Activated naive CD4-positive, alpha-beta T cell (primary cell): ENCODE measurements around the gene HHAT.

Experiments
- DNase-seq, 4 experiments: peaks; one replicate each; lab custom pipeline; 2025; lab: John Stamatoyannopoulos, UW

HHAT gene

DNA sequence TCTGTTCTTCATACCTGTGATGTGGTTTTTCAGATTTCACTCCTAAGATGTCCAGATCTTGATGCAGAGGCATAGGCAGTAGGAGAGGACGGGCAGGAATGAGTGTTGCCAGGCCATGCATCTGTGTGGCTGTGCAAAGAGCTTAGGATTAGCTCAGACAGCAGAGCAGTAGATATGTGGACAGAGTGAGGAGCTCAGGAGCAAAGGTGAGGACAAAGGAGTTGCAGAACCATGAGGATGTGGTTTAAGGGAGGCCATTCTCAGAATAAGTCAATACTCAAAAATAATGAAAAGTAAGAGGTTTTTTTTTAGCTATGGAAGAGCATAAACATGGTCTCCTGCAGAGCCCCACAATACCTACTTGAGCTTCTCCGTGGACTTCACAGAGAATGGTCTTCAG is 158.3 kb downstream of the HHAT start:
- DNase-seq = no peak

DNA sequence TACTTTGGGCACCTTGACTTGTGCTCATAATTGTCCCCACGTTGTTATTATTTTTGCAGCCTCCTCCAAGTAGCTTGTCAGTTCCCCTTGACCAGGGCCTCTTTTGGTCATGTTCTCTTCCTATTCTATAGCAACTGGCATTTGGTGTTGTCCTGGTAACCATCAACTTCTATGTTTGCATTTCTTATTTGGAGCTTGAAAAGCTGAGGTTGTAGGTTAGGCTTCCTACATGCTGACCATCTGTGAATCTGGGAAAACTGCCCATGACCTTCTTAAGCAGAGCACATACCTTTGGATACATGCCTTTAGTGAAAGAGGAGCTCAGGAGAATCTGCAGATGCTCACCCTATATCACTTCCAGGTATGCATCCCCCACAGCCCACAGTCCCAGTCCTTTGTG is 160.8 kb downstream of the HHAT start:
- no peak for DNase-seq

GRCh38 chr1:210490781-210491180 is 162.1 kb downstream of the HHAT start:
- DNase-seq = no peak

DNA sequence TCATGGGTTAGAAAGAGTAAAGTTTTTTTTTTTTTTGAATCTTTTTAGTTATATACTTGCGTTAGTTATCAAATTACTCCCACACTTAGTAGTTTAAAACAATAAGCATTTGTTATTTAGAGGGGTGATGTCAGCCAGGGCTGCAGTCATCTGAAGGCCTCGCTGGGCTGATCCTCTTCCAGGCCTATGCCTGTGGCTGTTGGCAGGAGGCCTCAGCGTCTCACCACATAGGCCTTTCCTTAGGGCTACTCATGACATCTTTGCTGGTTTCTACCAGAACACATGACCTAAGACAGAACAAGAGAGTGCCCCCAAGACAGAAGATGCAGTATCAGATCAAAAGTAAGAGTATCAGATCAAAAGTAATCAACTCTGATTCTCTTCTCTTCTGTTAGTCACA is 167.4 kb downstream of the HHAT start:
- no peak for DNase-seq

DNA sequence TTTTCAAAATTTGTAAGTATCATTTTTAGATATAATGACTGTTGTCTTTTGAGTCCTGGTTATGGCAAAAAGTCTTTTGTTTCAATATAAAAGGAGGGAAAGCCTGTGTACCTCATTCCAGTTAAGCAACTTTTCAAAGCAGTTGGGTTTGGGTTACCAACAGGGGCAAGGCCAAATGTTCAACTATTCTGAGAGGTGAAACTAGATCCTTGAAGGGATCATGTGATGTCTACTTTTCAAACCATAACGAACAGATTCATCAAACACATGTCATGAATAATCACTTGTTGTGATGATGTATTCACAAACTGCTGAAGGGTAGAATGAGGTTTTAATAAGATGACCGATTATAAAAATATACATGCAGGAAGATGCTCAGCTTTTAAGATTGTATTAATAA is 171.3 kb downstream of the HHAT start:
- DNase-seq = no peak

- DNase-seq = no peak
These were observed 172.1 kb downstream of the HHAT start for GRCh38 chr1:210500831-210501230.

DNA sequence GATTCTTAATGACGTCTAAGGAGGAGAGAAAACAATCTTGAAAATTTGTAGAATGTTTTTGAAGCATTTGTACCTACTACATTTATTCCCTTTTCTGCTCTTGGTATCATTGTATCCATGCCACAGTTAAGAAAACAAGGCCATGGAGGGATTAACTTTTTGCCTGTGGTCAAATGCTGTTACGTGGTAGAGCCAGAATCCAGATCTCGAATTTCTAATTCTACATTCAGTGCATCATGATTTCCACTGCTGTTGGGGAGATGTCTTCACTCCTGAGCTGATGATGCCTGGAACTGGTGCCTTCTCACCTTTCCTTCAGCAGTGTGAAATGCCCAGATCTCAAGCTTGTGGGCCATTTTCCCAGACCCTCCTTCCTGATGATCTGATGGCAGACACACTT is 175.6 kb downstream of the HHAT start:
- no peak for DNase-seq

DNA sequence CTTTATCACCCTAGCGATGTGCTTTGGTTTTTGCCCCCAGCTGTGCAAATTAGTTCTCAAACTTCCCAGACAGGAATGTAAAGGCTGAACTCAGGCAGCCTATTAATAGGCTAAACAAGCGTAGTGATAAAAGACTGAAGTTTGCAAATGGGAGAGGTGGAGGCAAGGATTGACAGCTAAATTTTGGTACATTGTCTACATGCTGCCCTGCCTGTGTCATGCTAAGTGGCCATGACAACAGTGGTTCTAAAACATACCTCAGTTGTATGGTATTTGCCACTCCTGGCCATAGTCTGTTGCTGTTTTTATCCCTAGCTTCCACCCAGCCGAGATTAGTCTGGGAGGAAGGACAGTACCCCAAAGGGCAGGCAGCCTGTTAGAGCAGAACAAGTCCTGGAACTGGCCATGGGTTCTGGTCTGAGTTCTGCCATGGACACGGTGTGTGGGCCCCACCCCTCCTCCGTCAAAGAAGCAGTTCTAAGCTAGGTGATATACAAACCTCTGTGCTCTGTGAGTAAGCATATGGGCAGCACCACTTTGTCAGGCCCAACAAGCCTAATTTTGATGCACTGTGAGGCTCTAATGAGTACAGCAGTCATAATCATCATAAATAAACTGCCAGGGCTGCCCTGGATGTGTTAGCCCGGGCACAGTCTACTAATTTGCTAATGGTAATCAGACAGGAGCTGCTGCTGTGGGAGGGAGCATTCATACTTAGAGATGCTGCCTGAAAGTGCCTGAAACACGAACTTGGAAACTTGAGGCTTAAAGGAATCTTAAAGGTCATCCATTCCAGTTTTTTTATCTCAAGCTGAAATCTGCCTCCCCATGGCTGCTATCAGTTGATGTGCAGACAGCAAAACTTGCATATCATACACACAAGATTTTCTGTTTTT is 177.1 kb downstream of the HHAT start:
- no peak for DNase-seq

- DNase-seq = no peak
These were observed 178.0 kb downstream of the HHAT start for GRCh38 chr1:210506689-210507088.

DNA sequence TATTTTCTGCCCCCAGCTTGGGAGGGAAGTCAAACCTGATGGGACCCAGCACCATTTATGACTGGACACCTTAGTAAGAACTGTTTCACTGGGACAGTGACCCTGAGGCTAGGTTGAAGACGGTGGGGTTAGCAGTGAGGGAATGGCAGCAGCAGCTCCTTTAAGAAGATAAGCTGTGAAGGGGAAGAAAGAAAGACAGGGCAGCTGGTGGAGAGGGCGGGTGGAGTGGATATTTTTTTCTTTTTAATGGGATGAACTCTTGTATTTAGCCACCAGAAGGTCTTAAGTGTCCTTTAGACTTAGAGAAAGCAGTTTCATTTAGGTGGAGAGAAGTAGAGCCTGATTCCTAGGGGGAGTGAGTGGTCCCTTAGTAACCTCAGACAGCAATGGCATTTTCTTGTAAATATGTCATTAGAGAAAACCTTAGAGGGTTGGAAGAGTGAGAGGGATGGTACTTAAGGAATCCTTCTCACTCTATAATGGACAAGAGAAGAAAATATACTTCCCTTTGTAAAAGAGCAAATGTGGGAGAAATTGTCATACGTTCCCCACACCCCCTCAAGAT is 187.5 kb downstream of the HHAT start:
- DNase-seq = no peak

DNA sequence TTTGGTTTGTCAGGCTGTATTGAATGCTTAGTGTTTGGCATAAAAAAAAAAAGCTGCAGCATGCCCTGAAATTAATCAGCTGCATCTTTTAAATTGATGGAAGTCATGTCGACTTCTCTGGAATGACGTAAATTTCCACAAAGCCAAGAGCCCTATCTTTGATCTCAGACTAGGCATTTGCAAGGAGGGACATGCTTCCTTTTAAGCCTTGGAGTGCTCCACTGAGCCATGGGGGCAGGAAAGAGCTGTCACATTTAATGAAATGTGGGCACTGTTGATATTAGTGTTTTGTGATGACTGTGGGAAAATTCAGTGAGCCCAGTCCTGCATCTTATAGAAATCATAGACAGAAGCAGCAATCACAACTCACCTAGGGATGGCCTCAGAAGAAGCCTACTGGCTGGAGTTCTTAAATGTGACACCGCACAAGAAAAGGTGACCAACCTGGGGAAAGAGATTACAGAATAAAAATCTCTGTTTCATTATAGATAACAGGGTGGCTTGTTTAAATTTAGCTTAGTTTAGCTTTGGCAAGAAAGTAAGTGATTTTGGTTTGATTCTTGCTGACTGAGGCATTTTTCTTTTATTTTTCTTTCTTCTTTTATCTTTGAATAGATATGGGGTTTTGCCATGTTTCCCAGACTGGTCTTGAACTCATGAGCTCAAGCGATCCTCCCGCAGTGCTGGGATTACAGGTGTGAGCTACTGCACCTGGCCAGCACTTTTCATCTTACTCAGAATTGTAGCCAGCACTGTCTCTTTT is 188.2 kb downstream of the HHAT start:
- DNase-seq = no peak

GRCh38 chr1:210523830-210524229 is 195.1 kb downstream of the HHAT start:
- no peak for DNase-seq

- no peak for DNase-seq
These were observed 197.2 kb downstream of the HHAT start for GRCh38 chr1:210525716-210526454.

- no peak for DNase-seq
These were observed 198.4 kb downstream of the HHAT start for GRCh38 chr1:210527091-210527490.

DNA sequence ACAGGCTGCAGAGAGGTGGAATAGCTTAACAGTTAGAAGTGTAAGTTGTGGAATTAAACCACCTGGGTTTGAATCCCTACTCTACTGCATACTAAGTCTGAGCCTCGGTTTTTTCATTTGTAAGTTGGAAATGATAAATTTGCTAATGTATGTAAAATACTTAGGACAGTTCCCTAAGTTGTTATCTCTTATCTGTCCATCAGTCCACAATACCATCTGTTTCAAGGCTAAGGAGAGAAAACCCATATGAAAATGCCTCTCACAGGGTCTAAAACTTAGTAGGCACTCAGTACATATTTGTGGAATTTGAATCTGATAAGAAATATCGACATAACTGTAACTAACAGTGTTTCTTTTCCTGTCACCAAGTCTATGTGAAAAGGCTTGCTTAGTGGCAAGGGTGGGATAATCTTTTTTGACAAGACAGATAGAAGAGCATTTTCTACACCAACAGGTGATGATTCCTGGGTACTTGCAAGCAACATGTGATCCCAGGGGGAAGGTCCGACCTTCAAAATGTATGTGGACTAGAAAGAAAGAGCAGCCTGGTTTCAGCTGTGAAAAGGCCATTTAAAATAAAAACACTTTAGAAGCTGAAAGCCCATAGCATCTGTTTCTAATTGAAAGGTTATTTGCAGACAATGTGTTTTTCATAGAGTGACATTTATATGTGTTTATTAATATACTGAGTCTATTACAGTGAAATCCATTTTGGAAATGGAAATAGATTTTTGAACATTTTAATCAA is 202.9 kb downstream of the HHAT start:
- no peak for DNase-seq

DNA sequence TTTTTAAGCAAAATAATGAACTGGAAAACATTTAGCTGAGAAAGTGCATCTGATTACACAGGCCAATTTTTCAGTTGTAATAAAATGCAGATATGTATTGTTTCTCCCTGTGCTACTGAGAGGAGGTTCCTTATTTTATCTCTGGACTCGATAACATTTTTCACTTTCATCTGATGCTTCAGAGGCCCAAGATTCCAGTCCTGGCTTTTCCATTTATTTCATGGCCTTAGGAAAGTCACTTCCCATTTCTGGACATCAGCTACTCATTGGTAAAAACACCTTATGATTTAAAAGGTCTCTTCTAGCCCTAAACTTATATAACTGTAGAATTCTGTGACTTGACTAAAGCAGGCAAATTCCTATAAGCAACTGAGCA is 203.5 kb downstream of the HHAT start:
- DNase-seq = no peak

DNA sequence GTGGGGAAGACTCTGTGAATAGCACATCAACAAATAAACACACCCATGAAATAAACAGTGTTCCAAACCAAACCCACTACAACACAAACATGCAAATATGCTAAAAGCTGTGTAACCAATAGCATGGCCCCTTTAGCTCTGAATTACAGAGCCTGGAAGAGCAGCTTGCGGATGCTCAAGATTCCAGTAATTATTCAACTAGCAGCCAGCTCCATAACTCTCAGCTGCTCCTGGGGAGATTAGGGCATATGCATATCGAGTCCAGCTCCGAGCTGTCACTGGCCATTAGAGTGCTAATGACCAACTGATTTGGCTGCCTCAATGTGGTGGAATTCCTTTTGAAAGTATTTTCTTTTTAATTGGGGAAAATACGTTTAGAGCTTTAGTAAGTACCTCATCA is 207.1 kb downstream of the HHAT start:
- no peak for DNase-seq

- DNase-seq = no peak
These were observed 207.7 kb downstream of the HHAT start for GRCh38 chr1:210536254-210536961.

GRCh38 chr1:210540288-210540687 is 211.6 kb downstream of the HHAT start:
- no peak for DNase-seq

- no peak for DNase-seq
These were observed 213.1 kb downstream of the HHAT start for GRCh38 chr1:210541680-210542358.
